ENCODE measurements around the gene C7orf25.
A peak's percentile ranks its signal among the peaks of the same experiment; 100 is the strongest.

C7orf25 gene

DNA sequence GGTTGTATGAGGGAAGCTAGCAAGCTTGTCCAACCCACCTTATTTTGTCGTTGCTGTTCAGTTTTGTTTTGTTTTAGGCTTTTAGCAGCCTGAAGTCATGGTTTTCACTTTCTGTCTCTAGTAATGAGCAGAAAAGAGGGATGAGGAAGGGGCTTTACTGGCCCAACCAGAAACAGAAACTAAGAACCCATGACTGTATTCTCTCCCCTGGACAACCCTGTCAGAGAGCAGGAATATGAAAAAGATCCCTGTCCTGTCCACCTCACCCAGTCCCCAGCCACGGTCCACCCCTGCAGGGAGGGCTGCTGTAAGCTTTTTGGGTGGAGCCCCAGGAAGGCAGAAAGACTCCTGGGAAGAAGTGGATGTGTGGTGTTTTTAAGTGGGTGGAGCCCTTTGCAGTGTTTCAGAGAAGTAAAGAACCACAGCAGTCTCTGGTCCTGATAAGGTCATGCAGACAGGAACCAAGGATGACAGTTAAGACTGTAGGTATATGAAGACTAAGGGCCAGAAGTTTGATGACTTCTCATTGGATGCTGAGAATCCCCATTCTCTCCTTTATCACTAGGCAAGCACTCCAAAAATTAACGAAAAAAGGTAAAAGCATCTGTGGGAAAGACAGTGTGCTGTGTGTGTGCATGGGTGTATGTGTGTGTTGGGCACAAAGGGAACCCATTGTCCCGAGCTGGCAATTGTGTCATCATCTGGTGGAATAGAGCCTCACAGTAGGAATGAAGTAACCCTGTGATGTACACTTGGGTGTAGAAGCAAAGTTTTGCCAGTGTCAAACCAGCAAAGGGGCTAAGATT lies 34.2 kb upstream of the C7orf25 start:
- Histone ChIP-seq H3K27me3 (ENCODE audit: control insufficient read depth, low read length) (peaks cover 3% of the 10 kb centered on the region; the same call in 1 of the 2 replicates), H3K9me2 (replicated peaks; ENCODE audit: control insufficient read depth, low read length) (no peaks in the 10 kb centered on the region), H4K20me1 (ENCODE audit: control insufficient read depth, insufficient read depth, low read depth, low read length) (peaks cover 3% of the 10 kb centered on the region; the same call in 1 of the 2 replicates), H3K4me1 (ENCODE audit: control insufficient read depth, low read length) (no peaks in the 10 kb centered on the region), H3K27ac (ENCODE audit: low read depth, low read length) (no peak overlapping the region), H3K4me3 (ENCODE audit: low read length) (no peak overlapping the region), H3F3A (ENCODE audit: control insufficient read depth, insufficient read depth) (no peaks in the 10 kb centered on the region), H3K4me2 (ENCODE audit: low read length) (no peak overlapping the region), H3K36me3 (ENCODE audit: control insufficient read depth, low read length) (peaks cover 2% of the 10 kb centered on the region), H3K9me3 (ENCODE audit: control insufficient read depth, insufficient read depth, low read length) (no peaks in the 10 kb centered on the region), H3K79me2 (ENCODE audit: control insufficient read depth, low read length) (no peaks in the 10 kb centered on the region)
- TF ChIP-seq CTCF (IDR thresholded peaks at IDR 0.05; ENCODE audit: low read depth, low read length, poor library complexity, severe bottlenecking) (no peak), EZH2phosphoT487 (IDR thresholded peaks at IDR 0.05; ENCODE audit: borderline replicate concordance, low read length) (no peak)

DNA sequence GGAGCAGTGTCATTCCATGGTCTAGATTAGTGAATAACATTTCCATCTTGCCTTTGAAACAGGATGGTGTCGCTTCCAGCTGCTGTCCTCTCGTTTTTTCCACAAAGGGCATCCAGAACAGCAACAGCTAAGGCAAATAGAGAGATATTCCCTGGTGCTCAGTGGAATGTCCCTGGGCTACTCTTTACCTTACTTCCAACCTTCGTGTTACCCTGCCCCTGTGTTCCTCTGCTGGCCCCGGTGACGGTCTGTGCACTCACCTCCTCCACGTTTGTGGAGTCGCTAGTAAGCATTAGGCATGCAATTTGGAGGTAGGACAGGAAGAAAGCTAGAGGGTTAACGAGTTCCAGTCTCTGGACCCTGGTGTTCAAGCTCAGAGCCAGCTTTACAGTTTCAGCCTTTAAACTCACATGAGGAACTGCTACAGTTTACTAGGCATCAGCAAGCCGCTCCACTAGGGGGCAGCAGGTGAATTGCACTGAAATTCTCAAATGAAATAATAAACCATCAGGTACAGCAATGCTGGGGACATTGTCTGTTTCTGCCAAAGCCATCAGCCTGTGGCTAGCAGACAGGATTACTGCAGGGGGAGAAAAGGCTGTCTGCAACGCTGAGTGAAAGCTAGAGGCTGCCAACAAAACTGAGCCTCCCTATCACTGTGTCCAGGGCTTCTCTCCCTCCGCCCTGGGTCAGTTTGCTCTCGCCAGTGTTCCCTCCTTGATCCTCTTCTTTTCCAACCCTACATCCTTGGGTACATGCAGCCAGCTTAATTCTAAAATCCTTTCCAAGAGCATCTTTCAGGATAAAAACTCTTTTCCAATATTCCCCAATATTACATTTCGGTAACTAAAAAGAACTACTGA lies 29.3 kb upstream of the C7orf25 start:
- peaks cover under 1% of the 10 kb centered on the region; the same call in 1 of the 2 replicates for H3K79me2 ChIP-seq (ENCODE audit: control insufficient read depth, low read length)

More for the DNA sequence above, 29.3 kb upstream of the C7orf25 start:
- H3K36me3 ChIP-seq (ENCODE audit: control insufficient read depth, low read length): peaks cover 42% of the 10 kb centered on the region
- no peaks in the 10 kb centered on the region for H3K4me1 ChIP-seq (ENCODE audit: control insufficient read depth, low read length)
- TF ChIP-seq CTCF (IDR thresholded peaks at IDR 0.05; ENCODE audit: low read depth, low read length, poor library complexity, severe bottlenecking): peak; percentile 99
- no peak for TF ChIP-seq EZH2phosphoT487 (IDR thresholded peaks at IDR 0.05; ENCODE audit: borderline replicate concordance, low read length)
- peaks cover 3% of the 10 kb centered on the region; the same call in 1 of the 2 replicates for H4K20me1 ChIP-seq (ENCODE audit: control insufficient read depth, insufficient read depth, low read depth, low read length)
- no peaks in the 10 kb centered on the region; the same call in 1 of the 2 replicates for H3K27me3 ChIP-seq (ENCODE audit: control insufficient read depth, low read length)
- no peak overlapping the region for H3K4me2 ChIP-seq (ENCODE audit: low read length)
- 0 out of 2 replicates have a peak, but pooled peaks cover 6% of the 10 kb centered on the region for H3F3A ChIP-seq (ENCODE audit: control insufficient read depth, insufficient read depth)
- H3K9me2 ChIP-seq (replicated peaks; ENCODE audit: control insufficient read depth, low read length): no peaks in the 10 kb centered on the region
- H3K27ac ChIP-seq (ENCODE audit: low read depth, low read length): no peak overlapping the region
- no peak overlapping the region for H3K4me3 ChIP-seq (ENCODE audit: low read length)
- H3K9me3 ChIP-seq (ENCODE audit: control insufficient read depth, insufficient read depth, low read length): no peaks in the 10 kb centered on the region
